ENCODE results near the gene CISD2.

The CISD2 gene

GRCh38 chr4:102826105-102826889 lies 42.5 kb upstream of the CISD2 start:
- no peak for DNase-seq (ENCODE audit: low read depth, low spot score)
- peaks cover 53% of the 10 kb centered on the region for H3K36me3 ChIP-seq (ENCODE audit: insufficient read depth, low read length)

GRCh38 chr4:102826890-102827673 lies 41.7 kb upstream of the CISD2 start, which contains the start of gene UBE2D3:
Gene UBE2D3 (minus strand): TSS chr4:102827551. CDS start chr4:102826508, 1,043 bp downstream.
- Histone ChIP-seq H3K27ac (peak within 1 kb of the TSS; percentile 98), H3K36me3 (ENCODE audit: insufficient read depth, low read length) (peaks cover 45% of the 10 kb centered on the region), H3K9ac (ENCODE audit: insufficient read length) (peak within 1 kb of the TSS; percentile 99), H3K9me3 (ENCODE audit: low read depth, low read length) (no peaks in the 10 kb centered on the region), H3K4me3 (peak within 1 kb of the TSS; percentile 84)
- DNase-seq (ENCODE audit: low read depth, low spot score), result no peak
- TF ChIP-seq FOXP2 (optimal IDR thresholded peaks at IDR 0.05; ENCODE audit: control extremely low read depth, extremely low read length, insufficient read depth), result peak; percentile 11
- TF ChIP-seq POLR2AphosphoS5 (IDR thresholded peaks at IDR 0.05; ENCODE audit: borderline replicate concordance, low read depth, low read length), result peak; percentile 80
- no peak for TF ChIP-seq EZH2 (IDR thresholded peaks at IDR 0.05)

More at GRCh38 chr4:102826105-102826889, 42.5 kb upstream of the CISD2 start:
- TF ChIP-seq FOXP2 (optimal IDR thresholded peaks at IDR 0.05; ENCODE audit: control extremely low read depth, extremely low read length, insufficient read depth), result peak; percentile 16
- no peak for TF ChIP-seq POLR2AphosphoS5 (IDR thresholded peaks at IDR 0.05; ENCODE audit: borderline replicate concordance, low read depth, low read length)
- Histone ChIP-seq H3K9ac (ENCODE audit: insufficient read length) (peak overlapping the region; percentile 99), H3K27ac (peak overlapping the region; percentile 98), H3K4me3 (peak overlapping the region; percentile 84), H3K9me3 (ENCODE audit: low read depth, low read length) (no peaks in the 10 kb centered on the region; the same call in 1 of the 2 replicates)

GRCh38 chr4:102827674-102828496 lies 40.9 kb upstream of the CISD2 start:
- H3K36me3 ChIP-seq (ENCODE audit: insufficient read depth, low read length), result peaks cover 37% of the 10 kb centered on the region
- no peaks in the 10 kb centered on the region for H3K9me3 ChIP-seq (ENCODE audit: low read depth, low read length)
- DNase-seq (ENCODE audit: low read depth, low spot score), result peak; percentile 100
- TF ChIP-seq FOXP2 (optimal IDR thresholded peaks at IDR 0.05; ENCODE audit: control extremely low read depth, extremely low read length, insufficient read depth), result peak; percentile 54
- no peak for TF ChIP-seq EZH2 (IDR thresholded peaks at IDR 0.05)
- TF ChIP-seq POLR2AphosphoS5 (IDR thresholded peaks at IDR 0.05; ENCODE audit: borderline replicate concordance, low read depth, low read length), result peak; percentile 95
- peak overlapping the region; percentile 99 for H3K9ac ChIP-seq (ENCODE audit: insufficient read length)
- peak overlapping the region; percentile 84 for H3K4me3 ChIP-seq
- peak overlapping the region; percentile 98 for H3K27ac ChIP-seq

- Histone ChIP-seq H3K4me3 (peak overlapping the region; percentile 84), H3K9me3 (ENCODE audit: low read depth, low read length) (no peaks in the 10 kb centered on the region), H3K9ac (ENCODE audit: insufficient read length) (peak overlapping the region; percentile 89), H3K36me3 (ENCODE audit: insufficient read depth, low read length) (peaks cover 31% of the 10 kb centered on the region), H3K27ac (peak overlapping the region; percentile 86)
- TF ChIP-seq EZH2 (IDR thresholded peaks at IDR 0.05) (no peak), FOXP2 (optimal IDR thresholded peaks at IDR 0.05; ENCODE audit: control extremely low read depth, extremely low read length, insufficient read depth) (no peak), POLR2AphosphoS5 (IDR thresholded peaks at IDR 0.05; ENCODE audit: borderline replicate concordance, low read depth, low read length) (no peak)
- DNase-seq (ENCODE audit: low read depth, low spot score), result no peak
Measured at GRCh38 chr4:102828497-102828808, 40.3 kb upstream of the CISD2 start.

- peaks cover 18% of the 10 kb centered on the region for H3K36me3 ChIP-seq (ENCODE audit: insufficient read depth, low read length)
- H3K27ac ChIP-seq, result no peak overlapping the region
- H3K9me3 ChIP-seq (ENCODE audit: low read depth, low read length), result no peaks in the 10 kb centered on the region
- no peak overlapping the region for H3K4me3 ChIP-seq
- no peak for TF ChIP-seq EZH2 (IDR thresholded peaks at IDR 0.05)
- TF ChIP-seq FOXP2 (optimal IDR thresholded peaks at IDR 0.05; ENCODE audit: control extremely low read depth, extremely low read length, insufficient read depth), result no peak
- no peak for DNase-seq (ENCODE audit: low read depth, low spot score)
- no peak overlapping the region for H3K9ac ChIP-seq (ENCODE audit: insufficient read length)
Measured at GRCh38 chr4:102829803-102830202, 39.0 kb upstream of the CISD2 start.

- TF ChIP-seq FOXP2 (optimal IDR thresholded peaks at IDR 0.05; ENCODE audit: control extremely low read depth, extremely low read length, insufficient read depth) (no peak), EZH2 (IDR thresholded peaks at IDR 0.05) (no peak), POLR2AphosphoS5 (IDR thresholded peaks at IDR 0.05; ENCODE audit: borderline replicate concordance, low read depth, low read length) (no peak)
- H3K36me3 ChIP-seq (ENCODE audit: insufficient read depth, low read length), result no peaks in the 10 kb centered on the region
- H3K4me3 ChIP-seq, result no peak overlapping the region
- DNase-seq (ENCODE audit: low read depth, low spot score), result no peak
- no peak overlapping the region for H3K27ac ChIP-seq
- no peak overlapping the region for H3K9ac ChIP-seq (ENCODE audit: insufficient read length)
- H3K9me3 ChIP-seq (ENCODE audit: low read depth, low read length), result no peaks in the 10 kb centered on the region
Measured at GRCh38 chr4:102832105-102832504, 36.7 kb upstream of the CISD2 start.

- no peak for TF ChIP-seq POLR2AphosphoS5 (IDR thresholded peaks at IDR 0.05; ENCODE audit: borderline replicate concordance, low read depth, low read length)
- TF ChIP-seq EZH2 (IDR thresholded peaks at IDR 0.05), result no peak
- no peak for TF ChIP-seq FOXP2 (optimal IDR thresholded peaks at IDR 0.05; ENCODE audit: control extremely low read depth, extremely low read length, insufficient read depth)
- Histone ChIP-seq H3K4me3 (no peak overlapping the region), H3K36me3 (ENCODE audit: insufficient read depth, low read length) (no peaks in the 10 kb centered on the region), H3K9me3 (ENCODE audit: low read depth, low read length) (no peaks in the 10 kb centered on the region), H3K27ac (no peak overlapping the region), H3K9ac (ENCODE audit: insufficient read length) (no peak overlapping the region)
- DNase-seq (ENCODE audit: low read depth, low spot score), result no peak
Measured at GRCh38 chr4:102832667-102833066, 36.1 kb upstream of the CISD2 start.

- TF ChIP-seq FOXP2 (optimal IDR thresholded peaks at IDR 0.05; ENCODE audit: control extremely low read depth, extremely low read length, insufficient read depth), result no peak
- TF ChIP-seq POLR2AphosphoS5 (IDR thresholded peaks at IDR 0.05; ENCODE audit: borderline replicate concordance, low read depth, low read length), result no peak
- no peak for TF ChIP-seq EZH2 (IDR thresholded peaks at IDR 0.05)
- no peaks in the 10 kb centered on the region for H3K9me3 ChIP-seq (ENCODE audit: low read depth, low read length)
Measured at GRCh38 chr4:102836596-102836995, 32.2 kb upstream of the CISD2 start.

More at GRCh38 chr4:102836596-102836995, 32.2 kb upstream of the CISD2 start:
- no peaks in the 10 kb centered on the region for H3K36me3 ChIP-seq (ENCODE audit: insufficient read depth, low read length)
- H3K9ac ChIP-seq (ENCODE audit: insufficient read length), result no peak overlapping the region
- no peak overlapping the region for H3K4me3 ChIP-seq
- DNase-seq (ENCODE audit: low read depth, low spot score), result no peak
- no peak overlapping the region for H3K27ac ChIP-seq
